B cell (primary cell): Measurements from ENCODE around the gene MICU2.

Source experiments
- CTCF ChIP-seq: fragments of 200-600 bp; IDR thresholded peaks from one replicate; pipeline ENCODE4 v1.8.0; 2022; ENCODE audit warnings: antibody characterized with exemption, mild to moderate bottlenecking
- EZH2 ChIP-seq: IDR thresholded peaks from 2 replicates; pipeline ENCODE4 v1.6.1; 2012; ENCODE audit warnings: borderline replicate concordance, low read depth, mild to moderate bottlenecking, moderate library complexity, low read length; ENCODE audit not compliant: insufficient read depth, poor library complexity, severe bottlenecking

GRCh38 chr13:21616205-21616866 lies 12.4 kb upstream of the MICU2 start:
- TF ChIP-seq CTCF = no peak
- TF ChIP-seq EZH2 = no peak
